Testis (tissue), 3 donors: ENCODE results near the gene REL. TPM values are rescaled to one million over a fixed set of nuclear protein-coding genes. Genes with fewer than 3 reads are reported as not detected.
A peak's percentile ranks its signal among the peaks of the same experiment; 100 is the strongest.

Source experiments
- DNase-seq: peaks from one replicate; pipeline ENCODE4 v3.0.0-alpha.2; 2019
- H3K27ac ChIP-seq, 2 donors: fragments of 200-600 bp; sonication (generic); one replicate each; pipeline ENCODE4 v1.5.1; 2019
- H3K27me3 ChIP-seq: fragments of 200-600 bp; sonication (generic); one replicate; pipeline ENCODE4 v1.5.1; 2019
- H3K36me3 ChIP-seq: fragments of 200-600 bp; sonication (generic); one replicate; pipeline ENCODE4 v1.5.1; 2017; ENCODE audit warnings: low read depth; ENCODE audit errors: missing control alignments
- H3K4me1 ChIP-seq: fragments of 200-600 bp; sonication (generic); one replicate; pipeline ENCODE4 v1.5.1; 2019
- H3K4me3 ChIP-seq, 2 donors: fragments of 200-600 bp; sonication (generic); one replicate each; pipeline ENCODE4 v1.5.1; 2017 to 2019
- H3K9me3 ChIP-seq: fragments of 200-600 bp; sonication (generic); one replicate; pipeline ENCODE4 v1.5.1; 2017
- POLR2A ChIP-seq: fragments of 450-650 bp; IDR thresholded peaks from one replicate; pipeline ENCODE4 v1.6.1; 2017; ENCODE audit warnings: antibody characterized with exemption, mild to moderate bottlenecking, moderate library complexity
- WGBS, 2 donors: methylation state at CpG; one replicate each; pipeline ENCODE4 v1.1.5; 2018; 5-methylcytosine and 5-hydroxymethylcytosine counted together
- intact Hi-C: fragments of 100-400 bp; cut with DNase I; formaldehyde crosslinking; loops from one replicate; pipeline ENCODE4 v1.15.1; 2023; ENCODE audit warnings: low total_unique reads
- polyA plus RNA-seq: library from polyadenylated mRNA; stranded (reverse); fragments of 350-450 nt; fragmentation: Illumina TruSeq; extraction: RNeasy Lipid Tissue Mini Kit (QIAGEN cat#74804); gene quantifications from one replicate; pipeline ENCODE4 v1.2.3, GENCODE V29; 2014; ENCODE audit warnings: low read depth, low replicate concordance; ENCODE audit not compliant: insufficient read depth
- total RNA-seq, 2 donors: library from RNA; depleted of rRNA; stranded (reverse); fragments of >200 nt; gene quantifications; one replicate each; pipeline ENCODE4 v1.2.3, GENCODE V29; 2016
- TF ChIP-seq, protein P1 (sequence below), 3 experiments: fragments of 450-650 bp in 2 of 3; fragments of 200-600 bp in 1 of 3; sonication (generic) in 1 of 3; IDR thresholded peaks; one replicate each; pipeline ENCODE4 v1.5.1; 2016 to 2019; ENCODE audit warnings: antibody characterized with exemption in 3 of 3, mild to moderate bottlenecking in 2 of 3, moderate library complexity in 1 of 3

The REL gene
- total and polyA plus RNA-seq, 3 donors from 2014 or later, result 4.3 to 33.7 (median 30.5) TPM

- Histone ChIP-seq H3K4me1 (peaks cover 15% of the 10 kb centered on the region), H3K9me3 (no peaks in the 10 kb centered on the region), H3K27ac (no peak overlapping the region), H3K27me3 (no peaks in the 10 kb centered on the region), H3K36me3 (no peaks in the 10 kb centered on the region), H3K4me3 (no peak overlapping the region)
- TF ChIP-seq, protein P1, sequence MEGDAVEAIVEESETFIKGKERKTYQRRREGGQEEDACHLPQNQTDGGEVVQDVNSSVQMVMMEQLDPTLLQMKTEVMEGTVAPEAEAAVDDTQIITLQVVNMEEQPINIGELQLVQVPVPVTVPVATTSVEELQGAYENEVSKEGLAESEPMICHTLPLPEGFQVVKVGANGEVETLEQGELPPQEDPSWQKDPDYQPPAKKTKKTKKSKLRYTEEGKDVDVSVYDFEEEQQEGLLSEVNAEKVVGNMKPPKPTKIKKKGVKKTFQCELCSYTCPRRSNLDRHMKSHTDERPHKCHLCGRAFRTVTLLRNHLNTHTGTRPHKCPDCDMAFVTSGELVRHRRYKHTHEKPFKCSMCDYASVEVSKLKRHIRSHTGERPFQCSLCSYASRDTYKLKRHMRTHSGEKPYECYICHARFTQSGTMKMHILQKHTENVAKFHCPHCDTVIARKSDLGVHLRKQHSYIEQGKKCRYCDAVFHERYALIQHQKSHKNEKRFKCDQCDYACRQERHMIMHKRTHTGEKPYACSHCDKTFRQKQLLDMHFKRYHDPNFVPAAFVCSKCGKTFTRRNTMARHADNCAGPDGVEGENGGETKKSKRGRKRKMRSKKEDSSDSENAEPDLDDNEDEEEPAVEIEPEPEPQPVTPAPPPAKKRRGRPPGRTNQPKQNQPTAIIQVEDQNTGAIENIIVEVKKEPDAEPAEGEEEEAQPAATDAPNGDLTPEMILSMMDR (IDR thresholded peaks at IDR 0.05), result no peak
- TF ChIP-seq POLR2A, result no peak
- intact Hi-C loops, result no loop called here
- WGBS, 2 donors, result 91 to 98% methylated on average over 2 of the region's 2 CpGs
- no peak for DNase-seq
These were observed 37.3 kb upstream of the REL start for GRCh38 chr2:60844105-60844504.

GRCh38 chr2:60847854-60848253, 33.5 kb upstream of the REL start:
- Histone ChIP-seq H3K9me3 (no peaks in the 10 kb centered on the region), H3K4me1 (peaks cover 15% of the 10 kb centered on the region), H3K4me3 (no peak overlapping the region), H3K27me3 (no peaks in the 10 kb centered on the region), H3K27ac (peak overlapping the region; percentile 65 to 81), H3K36me3 (no peaks in the 10 kb centered on the region)
- TF ChIP-seq, protein P1 (IDR thresholded peaks at IDR 0.05), result no peak
- TF ChIP-seq POLR2A, result no peak
- 31 to 38% methylated on average over 6 of the region's 6 CpGs for WGBS, 2 donors
- intact Hi-C loops, result no loop called here
- DNase-seq, result no peak

DNA sequence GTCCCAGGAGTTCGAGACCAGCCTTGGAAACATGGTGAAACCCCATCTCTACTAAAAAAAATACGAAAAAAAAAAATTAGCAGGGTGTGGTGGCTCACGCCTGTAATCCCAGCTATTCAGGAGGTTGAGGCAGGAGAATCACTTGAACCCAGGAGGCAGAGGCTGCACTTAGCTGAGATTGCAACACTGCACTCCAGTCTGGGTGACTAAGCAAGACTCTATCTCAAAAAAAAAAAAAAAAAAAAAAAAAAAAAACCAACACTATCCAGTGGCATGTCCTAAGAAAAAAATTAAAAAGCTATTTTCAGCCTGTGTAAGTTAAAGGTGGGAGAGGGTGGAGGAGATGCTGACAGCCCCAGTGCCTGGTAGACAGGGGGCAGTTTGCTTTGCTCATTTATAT, 32.2 kb upstream of the REL start:
- intact Hi-C loops, result no loop called here
- H3K36me3 ChIP-seq, result no peaks in the 10 kb centered on the region
- H3K9me3 ChIP-seq, result no peaks in the 10 kb centered on the region
- WGBS, 2 donors, result 80 to 90% methylated on average over 3 of the region's 3 CpGs
- no peak overlapping the region for H3K4me3 ChIP-seq
- no peak for DNase-seq
- TF ChIP-seq, protein P1 (IDR thresholded peaks at IDR 0.05), result no peak
- no peak for TF ChIP-seq POLR2A
- H3K27ac ChIP-seq, result peak overlapping the region; percentile 65 to 81
- peaks cover 15% of the 10 kb centered on the region for H3K4me1 ChIP-seq
- H3K27me3 ChIP-seq, result no peaks in the 10 kb centered on the region

GRCh38 chr2:60852282-60852860, 29.0 kb upstream of the REL start:
- no peaks in the 10 kb centered on the region for H3K36me3 ChIP-seq
- H3K4me1 ChIP-seq, result peaks cover 15% of the 10 kb centered on the region
- H3K27me3 ChIP-seq, result no peaks in the 10 kb centered on the region
- 83 to 86% methylated on average over 8 of the region's 8 CpGs for WGBS, 2 donors
- intact Hi-C loops, result no loop called here
- no peaks in the 10 kb centered on the region for H3K9me3 ChIP-seq
- DNase-seq, result peak; percentile 28
- no peak overlapping the region for H3K27ac ChIP-seq
- H3K4me3 ChIP-seq, result no peak overlapping the region
- TF ChIP-seq, protein P1 (IDR thresholded peaks at IDR 0.05), result no peak
- TF ChIP-seq POLR2A, result no peak

DNA sequence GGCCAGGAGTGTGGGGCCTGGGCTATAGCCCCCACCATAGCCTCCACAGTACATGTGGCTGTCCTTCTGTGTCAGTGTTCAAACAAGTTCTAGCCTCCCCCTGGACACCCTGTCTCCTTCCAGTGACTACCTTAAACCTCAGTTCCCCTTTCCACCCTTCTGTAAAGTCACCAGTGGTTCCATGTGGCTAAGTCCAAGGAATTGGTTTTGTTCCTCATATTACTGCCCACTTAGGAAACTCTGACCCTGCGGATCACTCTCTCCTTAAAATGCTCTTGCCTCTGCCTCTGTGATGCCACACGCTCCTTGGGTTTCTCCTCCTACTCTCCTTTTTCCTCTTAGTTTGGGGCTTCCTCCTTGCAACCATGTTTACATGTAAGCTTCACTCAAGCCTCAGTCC, 27.8 kb upstream of the REL start:
- 90 to 91% methylated on average over 2 of the region's 2 CpGs for WGBS, 2 donors
- Histone ChIP-seq H3K4me3 (no peak overlapping the region), H3K27me3 (no peaks in the 10 kb centered on the region), H3K36me3 (no peaks in the 10 kb centered on the region), H3K27ac (no peak overlapping the region), H3K9me3 (no peaks in the 10 kb centered on the region), H3K4me1 (peaks cover 5% of the 10 kb centered on the region)
- no peak for DNase-seq
- intact Hi-C loops, result no loop called here
- TF ChIP-seq POLR2A, result no peak
- TF ChIP-seq, protein P1 (IDR thresholded peaks at IDR 0.05), result no peak
